HEK293T (cell line): ENCODE data around the gene SLC12A7.

ENCODE experiments used
- ARNT ChIP-seq: fragments of 450-650 bp; IDR thresholded peaks from 2 replicates; pipeline ENCODE4 v1.6.1; 2017; ENCODE audit warnings: mild to moderate bottlenecking
- BHLHE40 ChIP-seq: fragments of 450-650 bp; IDR thresholded peaks from 2 replicates; pipeline ENCODE4 v1.6.1; 2016; ENCODE audit warnings: mild to moderate bottlenecking, moderate library complexity, borderline replicate concordance
- CTBP1 ChIP-seq: fragments of 450-650 bp; IDR thresholded peaks from 2 replicates; pipeline ENCODE4 v1.6.1; 2016; ENCODE audit warnings: borderline replicate concordance
- ELF4 ChIP-seq: fragments of 450-650 bp; IDR thresholded peaks from 2 replicates; pipeline ENCODE4 v1.6.1; 2017; ENCODE audit warnings: antibody characterized with exemption
- FOXA1 ChIP-seq: fragments of 450-650 bp; IDR thresholded peaks from 2 replicates; pipeline ENCODE4 v1.6.1; 2016; ENCODE audit warnings: mild to moderate bottlenecking
- FOXK2 ChIP-seq: fragments of 450-650 bp; IDR thresholded peaks from 2 replicates; pipeline ENCODE4 v1.6.1; 2016; ENCODE audit warnings: mild to moderate bottlenecking
- FOXM1 ChIP-seq: fragments of 450-650 bp; IDR thresholded peaks from 2 replicates; pipeline ENCODE4 v1.6.1; 2017; ENCODE audit warnings: mild to moderate bottlenecking, borderline replicate concordance
- HDGF ChIP-seq: fragments of 450-650 bp; IDR thresholded peaks from 2 replicates; pipeline ENCODE4 v1.6.1; 2017; ENCODE audit warnings: antibody characterized with exemption, borderline replicate concordance
- LEF1 ChIP-seq: fragments of 450-650 bp; IDR thresholded peaks from 2 replicates; pipeline ENCODE4 v1.6.1; 2017; ENCODE audit warnings: mild to moderate bottlenecking, borderline replicate concordance
- NFRKB ChIP-seq: fragments of 450-650 bp; IDR thresholded peaks from 2 replicates; pipeline ENCODE4 v1.6.1; 2016; ENCODE audit warnings: mild to moderate bottlenecking, moderate library complexity
- SP1 ChIP-seq: fragments of 450-650 bp; IDR thresholded peaks from 2 replicates; pipeline ENCODE4 v1.6.1; 2017
- SUZ12 ChIP-seq: fragments of 450-650 bp; IDR thresholded peaks from 2 replicates; pipeline ENCODE4 v1.6.1; 2016; ENCODE audit warnings: mild to moderate bottlenecking
- TARDBP ChIP-seq: fragments of 450-650 bp; IDR thresholded peaks from 2 replicates; pipeline ENCODE4 v1.6.1; 2016
- ZNF384 ChIP-seq: fragments of 450-650 bp; IDR thresholded peaks from 2 replicates; pipeline ENCODE4 v1.6.1; 2016

- no peak for TF ChIP-seq FOXM1
- no peak for TF ChIP-seq LEF1
- no peak for TF ChIP-seq ZNF384
- TF ChIP-seq BHLHE40: no peak
- TF ChIP-seq FOXA1: no peak
- no peak for TF ChIP-seq FOXK2
- TF ChIP-seq ARNT: no peak
- no peak for TF ChIP-seq HDGF
- TF ChIP-seq ELF4: no peak
- no peak for TF ChIP-seq SP1
- no peak for TF ChIP-seq NFRKB
- no peak for TF ChIP-seq CTBP1
- TF ChIP-seq SUZ12: no peak
- no peak for TF ChIP-seq TARDBP
Measured at GRCh38 chr5:1094670-1095190, 17.1 kb downstream of the SLC12A7 start.
